Caco-2 (cell line): ENCODE data around the gene PODXL2. TPM values are rescaled to one million over a fixed set of nuclear protein-coding genes. Genes with fewer than 3 reads are reported as not detected.
"Not testable (repeated sequence)": the region's sequence is repeated elsewhere in the genome, so short reads cannot be mapped to it uniquely, and the experiment has no call there.

Experiments used
- BruUV-seq: library from RNA; stranded (reverse); fragments of 400-500 nt; replicated peaks from 2 replicates; lab custom pipeline; 2021; lab: Mats Ljungman, UMichigan
- CTCF ChIA-PET: fragments of 300-600 bp; sonication (Branson Sonifier 250); formaldehyde crosslinking; loops from one replicate; lab custom pipeline; 2022; ENCODE audit warnings: antibody characterized with exemption; lab: Charles Lee
- POLR2A ChIA-PET: fragments of 300-600 bp; sonication (Branson Sonifier 250); formaldehyde crosslinking; loops from one replicate; lab custom pipeline; 2022; ENCODE audit warnings: antibody characterized with exemption; lab: Charles Lee
- DNase-seq, 2 experiments: peaks; one replicate each; pipeline versions ENCODE4 v3.0.0 to v3.0.0-alpha.2; 2020 to 2022
- H3K27me3 ChIP-seq: replicated peaks from 2 replicates; pipeline ENCODE4 v1.6.0; 2011; ENCODE audit warnings: low read length; ENCODE audit not compliant: control insufficient read depth, insufficient read depth
- H3K36me3 ChIP-seq: 2 replicates; pipeline ENCODE4 v1.5.1; 2011; ENCODE audit warnings: low read length; ENCODE audit not compliant: control insufficient read depth, insufficient read depth
- H3K4me1 ChIP-seq: fragments of 250-450 bp; sonication (Bioruptor Pico); 2 replicates; pipeline ENCODE4 v1.5.1; 2020; ENCODE audit warnings: mild to moderate bottlenecking
- H3K4me3 ChIP-seq: 2 replicates; pipeline ENCODE4 v1.5.1; 2011; ENCODE audit warnings: low read depth, mild to moderate bottlenecking, control low read depth, low read length
- H3K9me3 ChIP-seq: fragments of 250-450 bp; sonication (Bioruptor Pico); 2 replicates; pipeline ENCODE4 v1.5.1; 2020; ENCODE audit warnings: mild to moderate bottlenecking, moderate library complexity
- H3K27ac Mint-ChIP-seq: one replicate; pipeline ENCODE4 v1.8.0; 2022; ENCODE audit warnings: mixed read lengths; ENCODE audit not compliant: unreplicated experiment
- H3K27me3 Mint-ChIP-seq: one replicate; pipeline ENCODE4 v1.8.0; 2022; ENCODE audit warnings: mixed read lengths; ENCODE audit not compliant: insufficient read depth, unreplicated experiment
- H3K36me3 Mint-ChIP-seq: one replicate; pipeline ENCODE4 v1.8.0; 2022; ENCODE audit warnings: mild to moderate bottlenecking, mixed read lengths; ENCODE audit not compliant: insufficient read depth, unreplicated experiment
- H3K4me1 Mint-ChIP-seq: one replicate; pipeline ENCODE4 v1.8.0; 2022; ENCODE audit warnings: low read depth, mixed read lengths; ENCODE audit not compliant: unreplicated experiment
- H3K4me3 Mint-ChIP-seq: one replicate; pipeline ENCODE4 v1.8.0; 2022; ENCODE audit warnings: mild to moderate bottlenecking, moderate library complexity, mixed read lengths; ENCODE audit not compliant: unreplicated experiment
- H3K9me3 Mint-ChIP-seq: one replicate; pipeline ENCODE4 v1.8.0; 2022; ENCODE audit warnings: mixed read lengths; ENCODE audit not compliant: unreplicated experiment
- CTCF ChIP-seq, 2 experiments: fragments of 200-600 bp in 1 of 2; IDR thresholded peaks; 1 replicate in 1 of 2; 2 replicates in 1 of 2; pipeline versions ENCODE4 v1.5.1 to v1.8.0; 2011 to 2022; ENCODE audit warnings: antibody characterized with exemption in 1 of 2, control low read depth in 1 of 2, inconsistent platforms in 1 of 2, low read depth in 1 of 2, low read length in 1 of 2, mild to moderate bottlenecking in 1 of 2, moderate library complexity in 1 of 2; ENCODE audit not compliant: insufficient read depth in 1 of 2, severe bottlenecking in 1 of 2, unreplicated experiment in 1 of 2
- intact Hi-C: fragments of 100-400 bp; cut with micrococcal nuclease; formaldehyde crosslinking; loops from one replicate; pipeline ENCODE4 v1.10.0; 2022; ENCODE audit not compliant: unreplicated experiment
- total RNA-seq: library from RNA; stranded (reverse); gene quantifications from 2 replicates; pipeline ENCODE4 v1.2.3, GENCODE V29; 2022

Gene PODXL2
- total RNA-seq, 1 experiment from 2014 or later: 39.1 TPM

- H3K4me1 Mint-ChIP-seq: no peaks in the 10 kb centered on the region
- no peak overlapping the region for H3K27ac Mint-ChIP-seq
- no peaks in the 10 kb centered on the region for H3K36me3 Mint-ChIP-seq
These were observed 50.7 kb downstream of the PODXL2 start for GRCh38 chr3:127679534-127680145.

GRCh38 chr3:127680146-127680661, 51.2 kb downstream of the PODXL2 start:
- Mint-ChIP-seq H3K36me3 (no peaks in the 10 kb centered on the region), H3K4me3 (no peak overlapping the region), H3K27ac (no peak overlapping the region), H3K9me3 (no peaks in the 10 kb centered on the region), H3K27me3 (no peaks in the 10 kb centered on the region), H3K4me1 (no peaks in the 10 kb centered on the region)
- Histone ChIP-seq H3K4me3 (no peak overlapping the region), H3K9me3 (no peaks in the 10 kb centered on the region), H3K4me1 (no peaks in the 10 kb centered on the region), H3K36me3 (no peaks in the 10 kb centered on the region), H3K27me3 (no peaks in the 10 kb centered on the region)
- no peak for TF ChIP-seq CTCF (IDR thresholded peaks at IDR 0.05; ENCODE audit: insufficient read depth in 1 of 2, low read depth in 1 of 2, low read length in 1 of 2, severe bottlenecking in 1 of 2, unreplicated experiment in 1 of 2)
- ChIA-PET CTCF (interaction anchor here (0.6 to 0.9 kb wide), 4 partner anchors 11 to 279 kb away, joined by 3 to 5 read pairs (median 4); no protein-coding TSS in a partner anchor), POLR2A (no interaction called here)
- intact Hi-C loops: no loop called here
- DNase-seq: peak in 1 of 2 experiments; percentile 26
- BruUV-seq: no TSS peak

More at GRCh38 chr3:127679534-127680145, 50.7 kb downstream of the PODXL2 start:
- Histone ChIP-seq H3K4me3 (no peak overlapping the region), H3K4me1 (no peaks in the 10 kb centered on the region), H3K36me3 (no peaks in the 10 kb centered on the region), H3K9me3 (no peaks in the 10 kb centered on the region), H3K27me3 (no peaks in the 10 kb centered on the region)
- DNase-seq: peak in 1 of 2 experiments; percentile 21
- Mint-ChIP-seq H3K27me3 (no peaks in the 10 kb centered on the region), H3K9me3 (no peaks in the 10 kb centered on the region), H3K4me3 (no peak overlapping the region)
- CTCF ChIA-PET: interaction anchor here (0.6 to 0.9 kb wide), 4 partner anchors 11 to 280 kb away, joined by 3 to 5 read pairs (median 4); no protein-coding TSS in a partner anchor
- TF ChIP-seq CTCF (IDR thresholded peaks at IDR 0.05; ENCODE audit: insufficient read depth in 1 of 2, low read depth in 1 of 2, low read length in 1 of 2, severe bottlenecking in 1 of 2, unreplicated experiment in 1 of 2): no peak
- BruUV-seq: no TSS peak
- intact Hi-C loops: loop anchor here (10.0 kb wide), 1 partner anchor 85 kb away; the partner anchor contains the start of genes MCM2 and TPRA1
- POLR2A ChIA-PET: no interaction called here

GRCh38 chr3:127680798-127681221, 51.8 kb downstream of the PODXL2 start:
- Mint-ChIP-seq H3K27ac (no peak overlapping the region), H3K4me1 (no peaks in the 10 kb centered on the region), H3K36me3 (no peaks in the 10 kb centered on the region), H3K9me3 (no peaks in the 10 kb centered on the region), H3K4me3 (no peak overlapping the region), H3K27me3 (no peaks in the 10 kb centered on the region)
- Histone ChIP-seq H3K4me3 (no peak overlapping the region), H3K27me3 (no peaks in the 10 kb centered on the region), H3K36me3 (no peaks in the 10 kb centered on the region), H3K9me3 (no peaks in the 10 kb centered on the region), H3K4me1 (no peaks in the 10 kb centered on the region)
- ChIA-PET CTCF (interaction anchor here (0.9 to 1.1 kb wide), 2 partner anchors 10 to 12 kb away, joined by 3 read pairs; no protein-coding TSS in a partner anchor), POLR2A (no interaction called here)
- DNase-seq: peak in 1 of 2 experiments; percentile 14
- BruUV-seq: no TSS peak
- intact Hi-C loops: no loop called here
- TF ChIP-seq CTCF (IDR thresholded peaks at IDR 0.05; ENCODE audit: insufficient read depth in 1 of 2, low read depth in 1 of 2, low read length in 1 of 2, severe bottlenecking in 1 of 2, unreplicated experiment in 1 of 2): no peak

GRCh38 chr3:127682175-127682554, 53.2 kb downstream of the PODXL2 start:
- H3K36me3 ChIP-seq, H3K27ac Mint-ChIP-seq, H3K27me3 Mint-ChIP-seq, H3K4me1 Mint-ChIP-seq, H3K4me3 Mint-ChIP-seq, H3K36me3 Mint-ChIP-seq, H3K9me3 ChIP-seq, POLR2A ChIA-PET, H3K4me3 ChIP-seq, DNase-seq, CTCF ChIA-PET, H3K27me3 ChIP-seq, BruUV-seq, H3K9me3 Mint-ChIP-seq, intact Hi-C loops, H3K4me1 ChIP-seq: not testable (repeated sequence)
